OCI-LY1 (cell line): ENCODE data around the gene MVB12B.

Experiments
- EZH2 ChIP-seq: fragments of 200-600 bp; sonication (generic), shearing (Covaris generic); IDR thresholded peaks from 2 replicates; pipeline ENCODE4 v1.8.0; 2017; ENCODE audit warnings: borderline replicate concordance, mixed run types, mild to moderate bottlenecking, antibody characterized with exemption, low read length, moderate library complexity, mixed read lengths
- TF ChIP-seq, protein P1 (sequence below): fragments of 200-600 bp; sonication (generic), shearing (Covaris generic); IDR thresholded peaks from 2 replicates; pipeline ENCODE4 v1.5.1; 2017; ENCODE audit warnings: mild to moderate bottlenecking, antibody characterized with exemption, low read length, moderate library complexity, mixed read lengths

DNA sequence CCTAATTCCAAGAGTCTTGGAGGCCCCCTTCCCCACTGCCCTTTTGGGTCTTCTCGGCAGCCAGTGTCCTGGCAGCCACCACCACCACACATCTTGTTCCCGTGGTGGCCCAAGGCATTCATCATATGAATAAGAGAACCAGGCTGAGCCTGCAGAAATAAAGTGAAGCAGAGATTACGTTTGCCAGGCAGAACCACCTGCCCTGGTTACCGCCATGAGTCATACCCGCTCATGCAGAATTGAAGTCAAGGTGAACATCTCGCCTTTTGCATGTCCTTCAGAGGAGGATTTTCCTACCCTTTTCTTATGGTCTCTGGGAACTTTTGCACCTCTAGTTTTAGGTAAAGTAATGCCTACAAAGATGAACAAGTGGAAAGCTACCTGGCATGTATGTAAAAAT lies 167.6 kb downstream of the MVB12B start:
- TF ChIP-seq, protein P1, sequence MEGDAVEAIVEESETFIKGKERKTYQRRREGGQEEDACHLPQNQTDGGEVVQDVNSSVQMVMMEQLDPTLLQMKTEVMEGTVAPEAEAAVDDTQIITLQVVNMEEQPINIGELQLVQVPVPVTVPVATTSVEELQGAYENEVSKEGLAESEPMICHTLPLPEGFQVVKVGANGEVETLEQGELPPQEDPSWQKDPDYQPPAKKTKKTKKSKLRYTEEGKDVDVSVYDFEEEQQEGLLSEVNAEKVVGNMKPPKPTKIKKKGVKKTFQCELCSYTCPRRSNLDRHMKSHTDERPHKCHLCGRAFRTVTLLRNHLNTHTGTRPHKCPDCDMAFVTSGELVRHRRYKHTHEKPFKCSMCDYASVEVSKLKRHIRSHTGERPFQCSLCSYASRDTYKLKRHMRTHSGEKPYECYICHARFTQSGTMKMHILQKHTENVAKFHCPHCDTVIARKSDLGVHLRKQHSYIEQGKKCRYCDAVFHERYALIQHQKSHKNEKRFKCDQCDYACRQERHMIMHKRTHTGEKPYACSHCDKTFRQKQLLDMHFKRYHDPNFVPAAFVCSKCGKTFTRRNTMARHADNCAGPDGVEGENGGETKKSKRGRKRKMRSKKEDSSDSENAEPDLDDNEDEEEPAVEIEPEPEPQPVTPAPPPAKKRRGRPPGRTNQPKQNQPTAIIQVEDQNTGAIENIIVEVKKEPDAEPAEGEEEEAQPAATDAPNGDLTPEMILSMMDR, result no peak
- no peak for TF ChIP-seq EZH2
